ENCODE data around the gene KRT3.

DNA sequence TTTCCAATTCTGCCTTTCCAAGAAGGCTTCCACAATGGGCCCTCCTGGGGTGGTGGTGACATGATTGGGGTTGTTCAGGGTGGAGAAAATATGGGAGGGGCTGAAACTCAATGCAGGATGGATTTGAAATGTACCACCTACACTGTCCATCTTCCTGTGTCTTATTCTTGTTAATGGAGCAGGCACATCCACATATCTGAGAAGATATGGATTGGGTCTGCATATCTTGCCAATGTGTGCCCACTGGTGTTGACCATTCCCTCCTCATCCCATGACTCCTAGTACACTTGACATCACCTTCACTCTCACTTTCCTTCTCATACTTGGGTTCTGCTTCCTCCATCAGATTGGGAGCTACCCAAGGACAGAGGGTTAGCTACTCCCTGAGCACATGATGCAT, 26.0 kb downstream of the KRT3 start:
- TF ChIP-seq MAX (IDR thresholded peaks at IDR 0.05) (no peak), TAF1 (conservative IDR thresholded peaks at IDR 0.05) (no peak), CTCF (IDR thresholded peaks at IDR 0.05; ENCODE audit: low read depth, low read length, missing input control) (no peak), YY1 (IDR thresholded peaks at IDR 0.05) (no peak), EGR1 (IDR thresholded peaks at IDR 0.05; ENCODE audit: low read depth in 2 of 2) (no peak), RAD21 (IDR thresholded peaks at IDR 0.05) (no peak), GABPA (IDR thresholded peaks at IDR 0.05 in 1 of 2, conservative IDR thresholded peaks at IDR 0.05 in 1 of 2) (no peak), ATF3 (IDR thresholded peaks at IDR 0.05) (no peak), RXRA (IDR thresholded peaks at IDR 0.05) (no peak), REST (IDR thresholded peaks at IDR 0.05) (no peak)
- TF ChIP-seq, protein P1, sequence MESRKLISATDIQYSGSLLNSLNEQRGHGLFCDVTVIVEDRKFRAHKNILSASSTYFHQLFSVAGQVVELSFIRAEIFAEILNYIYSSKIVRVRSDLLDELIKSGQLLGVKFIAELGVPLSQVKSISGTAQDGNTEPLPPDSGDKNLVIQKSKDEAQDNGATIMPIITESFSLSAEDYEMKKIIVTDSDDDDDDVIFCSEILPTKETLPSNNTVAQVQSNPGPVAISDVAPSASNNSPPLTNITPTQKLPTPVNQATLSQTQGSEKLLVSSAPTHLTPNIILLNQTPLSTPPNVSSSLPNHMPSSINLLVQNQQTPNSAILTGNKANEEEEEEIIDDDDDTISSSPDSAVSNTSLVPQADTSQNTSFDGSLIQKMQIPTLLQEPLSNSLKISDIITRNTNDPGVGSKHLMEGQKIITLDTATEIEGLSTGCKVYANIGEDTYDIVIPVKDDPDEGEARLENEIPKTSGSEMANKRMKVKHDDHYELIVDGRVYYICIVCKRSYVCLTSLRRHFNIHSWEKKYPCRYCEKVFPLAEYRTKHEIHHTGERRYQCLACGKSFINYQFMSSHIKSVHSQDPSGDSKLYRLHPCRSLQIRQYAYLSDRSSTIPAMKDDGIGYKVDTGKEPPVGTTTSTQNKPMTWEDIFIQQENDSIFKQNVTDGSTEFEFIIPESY (IDR thresholded peaks at IDR 0.05): no peak

Measured in liver (tissue), 3 donors.